HCT116 (cell line): ENCODE data around the gene HDHD5. TPM values are rescaled to one million over a fixed set of nuclear protein-coding genes. Genes with fewer than 3 reads are reported as not detected.

Source experiments
- ATAC-seq: fragments of 200-7000 bp; cut with Tn5 transposase; 2 replicates; pipeline ENCODE4 v1.9.1; 2020; ENCODE audit warnings: mild to moderate bottlenecking, moderate library complexity
- BruUV-seq: library from RNA; stranded (reverse); fragments of 400-500 nt; replicated peaks from 2 replicates; lab custom pipeline; 2021; lab: Mats Ljungman, UMichigan
- CTCF ChIA-PET: fragments of 300-600 bp; sonication (Branson Sonifier 250); formaldehyde crosslinking; loops from one replicate; lab custom pipeline; 2021; ENCODE audit warnings: antibody characterized with exemption; lab: Charles Lee
- POLR2A ChIA-PET: fragments of 300-600, 350-600 bp; sonication (Branson Sonifier 250); formaldehyde crosslinking; loops from one replicate; lab custom pipeline; 2021; ENCODE audit warnings: antibody characterized with exemption; lab: Charles Lee
- RAD21 ChIA-PET, 2 experiments: fragments of 300-600 bp; sonication (Branson Sonifier 250); formaldehyde crosslinking; loops; one replicate each; lab custom pipeline; 2023; ENCODE audit warnings: low total read pairs in 2 of 2; ENCODE audit not compliant: uncharacterized antibody in 2 of 2, unreplicated experiment in 2 of 2, low non-redundant PET in 1 of 2; lab: Charles Lee
- DNase-seq: peaks from one replicate; pipeline ENCODE4 v3.0.0-alpha.2; 2010; ENCODE audit warnings: low read depth, low spot score
- H2AFZ ChIP-seq: fragments of 200-600 bp; shearing (Covaris generic), sonication (generic); 2 replicates; pipeline ENCODE4 v1.6.1; 2017; ENCODE audit warnings: low read depth, mixed run types, mixed read lengths, antibody characterized with exemption, low read length; ENCODE audit not compliant: poor library complexity, severe bottlenecking
- H3K27ac ChIP-seq: 2 replicates; pipeline ENCODE4 v1.5.1; 2012; ENCODE audit warnings: low read depth, low read length
- H3K27me3 ChIP-seq: fragments of 200-600 bp; sonication (generic); 2 replicates; pipeline ENCODE4 v1.6.1; 2016; ENCODE audit warnings: mixed run types, low read length, mixed read lengths; ENCODE audit not compliant: insufficient read depth
- H3K36me3 ChIP-seq, 2 experiments: fragments of 200-500 bp in 1 of 2; fragments of 200-600 bp in 1 of 2; sonication (Bioruptor generic) in 1 of 2; sonication (generic) in 1 of 2; 2 replicates each; pipeline versions ENCODE4 v1.5.1 to v1.6.1; 2014 to 2016; ENCODE audit warnings: low read length in 2 of 2, inconsistent platforms in 1 of 2, mixed read lengths in 1 of 2, mixed run types in 1 of 2; ENCODE audit not compliant: insufficient read depth in 2 of 2, control insufficient read depth in 1 of 2
- H3K4me1 ChIP-seq, 2 experiments: fragments of 200-600 bp in 1 of 2; sonication (generic) in 1 of 2; 2 replicates each; pipeline versions ENCODE4 v1.5.1 to v1.6.1; 2012 to 2017; ENCODE audit warnings: low read length in 2 of 2, inconsistent platforms in 1 of 2, mild to moderate bottlenecking in 1 of 2, mixed read lengths in 1 of 2, mixed run types in 1 of 2, moderate library complexity in 1 of 2; ENCODE audit not compliant: insufficient read depth in 2 of 2, control insufficient read depth in 1 of 2
- H3K4me2 ChIP-seq: fragments of 200-600 bp; sonication (generic); 2 replicates; pipeline ENCODE4 v1.6.1; 2017; ENCODE audit warnings: mixed run types, low read length, mixed read lengths
- H3K4me3 ChIP-seq, 2 experiments: fragments of 200-600 bp in 1 of 2; sonication (generic) in 1 of 2; replicated peaks in 1 of 2; 2 replicates each; pipeline ENCODE4 v1.5.1; 2011 to 2016; ENCODE audit warnings: low read length in 2 of 2, control low read depth in 1 of 2, low read depth in 1 of 2, mild to moderate bottlenecking in 1 of 2, mixed read lengths in 1 of 2, mixed run types in 1 of 2
- H3K79me2 ChIP-seq: fragments of 200-600 bp; sonication (generic); 2 replicates; pipeline ENCODE4 v1.6.1; 2017; ENCODE audit warnings: mild to moderate bottlenecking, mixed run types, low read length, moderate library complexity, mixed read lengths; ENCODE audit not compliant: insufficient read depth
- H3K9ac ChIP-seq: fragments of 200-600 bp; sonication (generic); 2 replicates; pipeline ENCODE4 v1.6.1; 2016; ENCODE audit warnings: low read length, mixed read lengths
- H3K9me2 ChIP-seq: fragments of 200-600 bp; sonication (generic), shearing (Covaris generic); 2 replicates; pipeline ENCODE4 v1.6.1; 2017; ENCODE audit warnings: mixed run types, mild to moderate bottlenecking, moderate library complexity; ENCODE audit not compliant: insufficient read depth
- H3K9me3 ChIP-seq, 2 experiments: fragments of 200-500 bp in 1 of 2; fragments of 200-600 bp in 1 of 2; sonication (Bioruptor generic) in 1 of 2; sonication (generic) in 1 of 2; 2 replicates each; pipeline ENCODE4 v1.6.1; 2014 to 2017; ENCODE audit warnings: low read length in 2 of 2, mixed read lengths in 2 of 2, inconsistent platforms in 1 of 2, low read depth in 1 of 2, mild to moderate bottlenecking in 1 of 2, mixed run types in 1 of 2, moderate library complexity in 1 of 2; ENCODE audit not compliant: control insufficient read depth in 1 of 2, insufficient read depth in 1 of 2
- H4K20me1 ChIP-seq: fragments of 200-600 bp; sonication (generic), shearing (Covaris generic); 2 replicates; pipeline ENCODE4 v1.6.1; 2017; ENCODE audit warnings: mixed run types, mild to moderate bottlenecking, moderate library complexity; ENCODE audit not compliant: insufficient read depth
- ATF3 ChIP-seq: IDR thresholded peaks from 2 replicates; pipeline ENCODE4 v1.6.1; 2012
- CBX3 ChIP-seq: IDR thresholded peaks from 2 replicates; pipeline ENCODE4 v1.6.1; 2012; ENCODE audit warnings: low read depth
- EGR1 ChIP-seq: IDR thresholded peaks from 2 replicates; pipeline ENCODE4 v1.6.1; 2012; ENCODE audit warnings: low read depth
- MAX ChIP-seq: IDR thresholded peaks from 2 replicates; pipeline ENCODE4 v1.6.1; 2012
- POLR2AphosphoS5 ChIP-seq: IDR thresholded peaks from 2 replicates; pipeline ENCODE4 v1.6.1; 2011; ENCODE audit warnings: mild to moderate bottlenecking, low read depth, low read length, moderate library complexity
- REST ChIP-seq: IDR thresholded peaks from 2 replicates; pipeline ENCODE4 v1.6.1; 2012; ENCODE audit warnings: low read depth
- SIN3A ChIP-seq: IDR thresholded peaks from 2 replicates; pipeline ENCODE4 v1.6.1; 2012; ENCODE audit warnings: low read depth
- SP1 ChIP-seq: IDR thresholded peaks from 2 replicates; pipeline ENCODE4 v1.6.1; 2012; ENCODE audit warnings: low read depth
- ZFX ChIP-seq: fragments of 450-650 bp; IDR thresholded peaks from 2 replicates; pipeline ENCODE4 v1.6.1; 2017
- intact Hi-C: fragments of 100-400 bp; cut with micrococcal nuclease; formaldehyde crosslinking; loops from 2 replicates; pipeline ENCODE4 v1.10.0; 2022
- total RNA-seq: library from RNA; stranded (reverse); gene quantifications from one replicate; pipeline ENCODE4 v1.2.1, GENCODE V29; 2021; ENCODE audit not compliant: unreplicated experiment

The HDHD5 gene
- total RNA-seq, 1 experiment from 2014 or later: 70.1 TPM

- H3K27ac ChIP-seq: no peak overlapping the region
- no peaks in the 10 kb centered on the region for H3K36me3 ChIP-seq
- H3K4me1 ChIP-seq: no peaks in the 10 kb centered on the region
- no TSS peak for BruUV-seq
- POLR2A ChIA-PET: no interaction called here
- DNase-seq (no peak), ATAC-seq (no peak)
- RAD21 ChIA-PET: no interaction called here
- H3K27me3 ChIP-seq: no peaks in the 10 kb centered on the region
- intact Hi-C loops: no loop called here
- CTCF ChIA-PET: no interaction called here
- no peaks in the 10 kb centered on the region for H3K79me2 ChIP-seq
- TF ChIP-seq POLR2AphosphoS5 (no peak), ATF3 (no peak), MAX (no peak), ZFX (no peak), SP1 (no peak), EGR1 (no peak), CBX3 (no peak), SIN3A (no peak), REST (no peak)
- no peaks in the 10 kb centered on the region for H3K9me3 ChIP-seq
- H3K4me2 ChIP-seq: no peak overlapping the region
- no peak overlapping the region for H3K9ac ChIP-seq
- no peak overlapping the region for H3K4me3 ChIP-seq
- H4K20me1 ChIP-seq: no peaks in the 10 kb centered on the region
- no peak overlapping the region for H2AFZ ChIP-seq
- H3K9me2 ChIP-seq: no peaks in the 10 kb centered on the region
These were observed 41.7 kb downstream of the HDHD5 start for GRCh38 chr22:17117400-17117799.
